HG03575 (cell line): ENCODE results near the gene MRPL27.
"Not testable (repeated sequence)": the region's sequence is repeated elsewhere in the genome, so short reads cannot be mapped to it uniquely, and the experiment has no call there.

Experiments
- ATAC-seq: cut with Tn5 transposase; IDR thresholded peaks from one replicate; pipeline ENCODE4 v1.9.1; 2021; ENCODE audit not compliant: unreplicated experiment, insufficient number of reproducible peaks, low FRiP score; ENCODE audit errors: extremely low read depth

Gene MRPL27

GRCh38 chr17:50349243-50349600, 23.8 kb downstream of the MRPL27 start:
- no peak for ATAC-seq

- no peak for ATAC-seq
These were observed 24.3 kb downstream of the MRPL27 start for GRCh38 chr17:50348522-50349242.

GRCh38 chr17:50347894-50348291, 25.1 kb downstream of the MRPL27 start:
- ATAC-seq = no peak

- no peak for ATAC-seq
These were observed 25.7 kb downstream of the MRPL27 start for GRCh38 chr17:50347117-50347893.

- ATAC-seq = no peak
These were observed 26.5 kb downstream of the MRPL27 start for GRCh38 chr17:50346313-50347116.

GRCh38 chr17:50345432-50346312, 27.3 kb downstream of the MRPL27 start, which contains the start of gene XYLT2:
Gene XYLT2, plus strand, starts transcription at chr17:50346126. Its CDS starts 15 bp downstream, at chr17:50346141.
- ATAC-seq = no peak

GRCh38 chr17:50344731-50345365, 28.1 kb downstream of the MRPL27 start:
- no peak for ATAC-seq

- no peak for ATAC-seq
These were observed 33.6 kb downstream of the MRPL27 start for GRCh38 chr17:50339381-50339780.

- ATAC-seq = no peak
These were observed 34.3 kb downstream of the MRPL27 start for GRCh38 chr17:50338645-50339044.

- ATAC-seq = no peak
These were observed 35.0 kb downstream of the MRPL27 start for GRCh38 chr17:50337956-50338355.

- not testable (repeated sequence) for ATAC-seq
These were observed 39.5 kb downstream of the MRPL27 start for GRCh38 chr17:50333291-50334057.

GRCh38 chr17:50332196-50332595, 40.8 kb downstream of the MRPL27 start:
- no peak for ATAC-seq

GRCh38 chr17:50331085-50331791, 41.7 kb downstream of the MRPL27 start:
- ATAC-seq = no peak

- ATAC-seq = no peak
These were observed 42.7 kb downstream of the MRPL27 start for GRCh38 chr17:50330151-50330775.

GRCh38 chr17:50329716-50330115, 43.3 kb downstream of the MRPL27 start:
- no peak for ATAC-seq
